Trophoblast cell (in vitro differentiated cells and primary cell): ENCODE measurements around the gene RPL23.
"Not testable (repeated sequence)": the region's sequence is repeated elsewhere in the genome, so short reads cannot be mapped to it uniquely, and the experiment has no call there.

Experiments
- DNase-seq, 2 donors: peaks; one replicate each; pipeline ENCODE4 v3.0.0-alpha.2; 2016
- H2AFZ ChIP-seq: 2 replicates; pipeline ENCODE4 v1.6.1; 2013; ENCODE audit warnings: low read length, moderate library complexity, mild to moderate bottlenecking; ENCODE audit not compliant: insufficient read depth, poor library complexity
- H2AK5ac ChIP-seq: 2 replicates; pipeline ENCODE4 v1.6.1; 2013; ENCODE audit warnings: mild to moderate bottlenecking, low read length
- H2BK120ac ChIP-seq: 2 replicates; pipeline ENCODE4 v1.6.1; 2013; ENCODE audit warnings: low read length, mild to moderate bottlenecking, moderate library complexity; ENCODE audit not compliant: insufficient read depth, poor library complexity
- H2BK12ac ChIP-seq: 2 replicates; pipeline ENCODE4 v1.6.1; 2013; ENCODE audit warnings: mild to moderate bottlenecking, low read length, moderate library complexity
- H2BK5ac ChIP-seq: 2 replicates; pipeline ENCODE4 v1.6.1; 2013; ENCODE audit warnings: low read length, low read depth, moderate library complexity, mild to moderate bottlenecking; ENCODE audit not compliant: poor library complexity
- H3K14ac ChIP-seq: 2 replicates; pipeline ENCODE4 v1.6.1; 2013; ENCODE audit warnings: mild to moderate bottlenecking, low read length
- H3K18ac ChIP-seq: 2 replicates; pipeline ENCODE4 v1.6.1; 2013; ENCODE audit warnings: mild to moderate bottlenecking, low read length
- H3K23ac ChIP-seq: 2 replicates; pipeline ENCODE4 v1.6.1; 2013; ENCODE audit warnings: low read length
- H3K27ac ChIP-seq: 2 replicates; pipeline ENCODE4 v1.5.1; 2013; ENCODE audit warnings: low read depth, mild to moderate bottlenecking, inconsistent platforms, low read length, moderate library complexity
- H3K27me3 ChIP-seq: 2 replicates; pipeline ENCODE4 v1.6.1; 2013; ENCODE audit warnings: inconsistent platforms, mild to moderate bottlenecking, low read length, moderate library complexity; ENCODE audit not compliant: insufficient read depth
- H3K36me3 ChIP-seq, 2 experiments: 1 replicate in 1 of 2; 2 replicates in 1 of 2; pipeline ENCODE4 v1.6.1; 2013; ENCODE audit warnings: low read length in 2 of 2, mild to moderate bottlenecking in 2 of 2, moderate library complexity in 1 of 2; ENCODE audit not compliant: insufficient read depth in 2 of 2, control insufficient read depth in 1 of 2
- H3K4ac ChIP-seq: 2 replicates; pipeline ENCODE4 v1.6.1; 2013; ENCODE audit warnings: low read depth, mild to moderate bottlenecking, low read length, moderate library complexity
- H3K4me1 ChIP-seq, 2 experiments: 1 replicate in 1 of 2; 2 replicates in 1 of 2; pipeline ENCODE4 v1.6.1; 2013; ENCODE audit warnings: low read length in 2 of 2, mild to moderate bottlenecking in 2 of 2, moderate library complexity in 1 of 2; ENCODE audit not compliant: insufficient read depth in 2 of 2, control insufficient read depth in 1 of 2
- H3K4me2 ChIP-seq: 2 replicates; pipeline ENCODE4 v1.6.1; 2013; ENCODE audit warnings: inconsistent platforms, mild to moderate bottlenecking, low read length, moderate library complexity
- H3K4me3 ChIP-seq: 2 replicates; pipeline ENCODE4 v1.5.1; 2013; ENCODE audit warnings: mild to moderate bottlenecking, low read depth, low read length, inconsistent platforms
- H3K79me1 ChIP-seq: one replicate; pipeline ENCODE4 v1.6.1; 2013; ENCODE audit warnings: low read length
- H3K79me2 ChIP-seq: 2 replicates; pipeline ENCODE4 v1.6.1; 2013; ENCODE audit warnings: low read length, mild to moderate bottlenecking; ENCODE audit not compliant: control insufficient read depth, insufficient read depth, poor library complexity
- H3K9ac ChIP-seq: 2 replicates; pipeline ENCODE4 v1.6.1; 2013; ENCODE audit warnings: mild to moderate bottlenecking, low read length
- H3K9me3 ChIP-seq: 2 replicates; pipeline ENCODE4 v1.6.1; 2013; ENCODE audit warnings: low read depth, mild to moderate bottlenecking, control low read depth, inconsistent platforms, low read length; ENCODE audit not compliant: insufficient read depth
- H4K12ac ChIP-seq: 2 replicates; pipeline ENCODE4 v1.6.1; 2013; ENCODE audit warnings: low read depth, mild to moderate bottlenecking, low read length, moderate library complexity
- H4K8ac ChIP-seq: 2 replicates; pipeline ENCODE4 v1.6.1; 2013; ENCODE audit warnings: low read depth, mild to moderate bottlenecking, low read length, moderate library complexity
- H4K91ac ChIP-seq: one replicate; pipeline ENCODE4 v1.6.1; 2013; ENCODE audit warnings: low read depth, mild to moderate bottlenecking, low read length, moderate library complexity
- WGBS: extraction: QIAGEN DNeasy Blood & Tissue Kit; methylation state at CpG from one replicate; pipeline ENCODE4 v1.1.7; 2013; ENCODE audit warnings: missing lambda C conversion rate; ENCODE audit not compliant: insufficient read length, insufficient coverage; ENCODE audit errors: extremely low coverage; 5-methylcytosine and 5-hydroxymethylcytosine counted together

RPL23 gene

GRCh38 chr17:38855101-38855714 is 1.7 kb upstream of the RPL23 start:
- WGBS, result no CpG with 5 or more reads among the region's 28 CpGs
- not testable (repeated sequence) for H3K4me1 ChIP-seq, H3K4ac ChIP-seq, H3K4me3 ChIP-seq, H2AFZ ChIP-seq, H2BK12ac ChIP-seq, H3K9ac ChIP-seq, H3K79me1 ChIP-seq, H3K4me2 ChIP-seq, H2BK120ac ChIP-seq, H3K9me3 ChIP-seq, H3K14ac ChIP-seq, H3K18ac ChIP-seq, H3K27me3 ChIP-seq, H3K27ac ChIP-seq, H2AK5ac ChIP-seq, H4K91ac ChIP-seq, H3K23ac ChIP-seq, H2BK5ac ChIP-seq, H4K12ac ChIP-seq
- peaks cover 13 to 20% of the 10 kb centered on the region in 2 experiments for H3K36me3 ChIP-seq
- peaks cover 20% of the 10 kb centered on the region for H3K79me2 ChIP-seq
- peak overlapping the region; percentile 43 for H4K8ac ChIP-seq
- DNase-seq, result peak; percentile 80 to 89

GRCh38 chr17:38852771-38853291 is 690 bp downstream of the RPL23 start:
- H3K9me3 ChIP-seq, result no peaks in the 10 kb centered on the region
- DNase-seq, result no peak
- peak overlapping the region; percentile 97 for H4K8ac ChIP-seq
- H4K12ac ChIP-seq, result peak overlapping the region; percentile 91
- no CpG with 5 or more reads among the region's 19 CpGs for WGBS
- H2BK5ac ChIP-seq, result peak overlapping the region; percentile 88
- H3K79me2 ChIP-seq, result peaks cover 20% of the 10 kb centered on the region
- H2AK5ac ChIP-seq, result no peak overlapping the region
- peak overlapping the region; percentile 75 for H2BK120ac ChIP-seq
- peak overlapping the region; percentile 62 for H3K4me2 ChIP-seq
- peaks cover 0 to 7% of the 10 kb centered on the region in 2 experiments for H3K4me1 ChIP-seq
- no peak overlapping the region for H2AFZ ChIP-seq
- peak overlapping the region; percentile 97 for H3K14ac ChIP-seq
- H3K4ac ChIP-seq, result peak overlapping the region; percentile 92
- H3K27me3 ChIP-seq, result no peaks in the 10 kb centered on the region
- no peak overlapping the region for H2BK12ac ChIP-seq
- peak overlapping the region; percentile 86 for H3K4me3 ChIP-seq
- no peak overlapping the region for H3K23ac ChIP-seq
- H3K27ac ChIP-seq, result peak overlapping the region; percentile 90
- no peak overlapping the region for H3K18ac ChIP-seq
- H3K9ac ChIP-seq, result peak overlapping the region; percentile 93
- peaks cover 8% of the 10 kb centered on the region for H3K79me1 ChIP-seq
- peaks cover 25 to 39% of the 10 kb centered on the region in 2 experiments for H3K36me3 ChIP-seq
- H4K91ac ChIP-seq, result peak overlapping the region; percentile 92

GRCh38 chr17:38851434-38851833 is 2.1 kb downstream of the RPL23 start:
- Histone ChIP-seq H4K91ac (no peak overlapping the region), H3K4me3 (no peak overlapping the region), H3K27me3 (no peaks in the 10 kb centered on the region), H3K9me3 (no peaks in the 10 kb centered on the region), H3K4ac (peak overlapping the region; percentile 92), H3K27ac (no peak overlapping the region), H4K8ac (no peak overlapping the region), H2AFZ (no peak overlapping the region), H3K79me1 (peaks cover 8% of the 10 kb centered on the region), H3K79me2 (peaks cover 20% of the 10 kb centered on the region), H2BK12ac (no peak overlapping the region), H3K23ac (no peak overlapping the region), H3K4me2 (peak overlapping the region; percentile 62), H2BK120ac (no peak overlapping the region), H3K36me3 (peaks cover 32 to 45% of the 10 kb centered on the region in 2 experiments), H3K18ac (no peak overlapping the region), H3K9ac (peak overlapping the region; percentile 67), H2BK5ac (no peak overlapping the region), H3K4me1 (peaks cover 0 to 7% of the 10 kb centered on the region in 2 experiments), H4K12ac (no peak overlapping the region), H3K14ac (no peak overlapping the region), H2AK5ac (no peak overlapping the region)
- DNase-seq, result no peak
- no CpG with 5 or more reads among the region's 2 CpGs for WGBS

- H2BK120ac ChIP-seq, result no peak overlapping the region
- no peak for DNase-seq
- H4K12ac ChIP-seq, result no peak overlapping the region
- no peaks in the 10 kb centered on the region for H3K9me3 ChIP-seq
- peak overlapping the region; percentile 41 for H3K4me2 ChIP-seq
- H3K4me1 ChIP-seq, result peaks cover 0 to 7% of the 10 kb centered on the region in 2 experiments
- H3K79me1 ChIP-seq, result peaks cover 8% of the 10 kb centered on the region
- no peak overlapping the region for H3K14ac ChIP-seq
- H2AFZ ChIP-seq, result no peak overlapping the region
- H3K4ac ChIP-seq, result peak overlapping the region; percentile 52
- H3K9ac ChIP-seq, result no peak overlapping the region
- H2AK5ac ChIP-seq, result no peak overlapping the region
- no peak overlapping the region for H2BK5ac ChIP-seq
- peaks cover 20% of the 10 kb centered on the region for H3K79me2 ChIP-seq
- no peak overlapping the region for H4K8ac ChIP-seq
- H3K18ac ChIP-seq, result no peak overlapping the region
- H3K4me3 ChIP-seq, result no peak overlapping the region
- H3K36me3 ChIP-seq, result peaks cover 33 to 45% of the 10 kb centered on the region in 2 experiments
- H4K91ac ChIP-seq, result no peak overlapping the region
- no peaks in the 10 kb centered on the region for H3K27me3 ChIP-seq
- no peak overlapping the region for H3K23ac ChIP-seq
- WGBS, result no CpG with 5 or more reads among the region's 7 CpGs
- no peak overlapping the region for H2BK12ac ChIP-seq
- no peak overlapping the region for H3K27ac ChIP-seq
Measured at GRCh38 chr17:38850374-38850773, 3.1 kb downstream of the RPL23 start.
